MCF 10A (cell line): ENCODE results near the gene ACER1. TPM values are rescaled to one million over a fixed set of nuclear protein-coding genes. Genes with fewer than 3 reads are reported as not detected.

ENCODE experiments used
- BruUV-seq: library from RNA; stranded (reverse); fragments of 400-500 nt; replicated peaks from 2 replicates; lab custom pipeline; 2021; lab: Mats Ljungman, UMichigan
- CTCF ChIA-PET: fragments of 300-600 bp; sonication (Branson Sonifier 250); formaldehyde crosslinking; extraction: SDS; loops from one replicate; lab custom pipeline; 2021; ENCODE audit warnings: antibody characterized with exemption, inconsistent platforms; lab: Yijun Ruan, JAX
- POLR2A ChIA-PET: fragments of 300-600, 350-650 bp; sonication (Branson Sonifier 250); formaldehyde crosslinking; extraction: SDS; loops from one replicate; lab custom pipeline; 2020; ENCODE audit warnings: antibody characterized with exemption, inconsistent platforms; lab: Yijun Ruan, JAX
- DNase-seq: peaks from one replicate; pipeline ENCODE4 v3.0.0-alpha.2; 2018; ENCODE audit not compliant: unreplicated experiment
- H3K27ac Mint-ChIP-seq: one replicate; pipeline ENCODE4 v1.8.0; 2022; ENCODE audit warnings: mild to moderate bottlenecking, low read depth, mixed read lengths; ENCODE audit not compliant: unreplicated experiment
- H3K27me3 Mint-ChIP-seq: one replicate; pipeline ENCODE4 v1.8.0; 2022; ENCODE audit warnings: mixed read lengths; ENCODE audit not compliant: insufficient read depth, unreplicated experiment
- H3K36me3 Mint-ChIP-seq: one replicate; pipeline ENCODE4 v1.8.0; 2022; ENCODE audit warnings: mild to moderate bottlenecking, moderate library complexity, mixed read lengths; ENCODE audit not compliant: insufficient read depth, unreplicated experiment
- H3K4me1 Mint-ChIP-seq: one replicate; pipeline ENCODE4 v1.8.0; 2022; ENCODE audit warnings: mixed read lengths; ENCODE audit not compliant: insufficient read depth, unreplicated experiment
- H3K4me3 Mint-ChIP-seq: one replicate; pipeline ENCODE4 v1.8.0; 2022; ENCODE audit warnings: mild to moderate bottlenecking, moderate library complexity, mixed read lengths; ENCODE audit not compliant: unreplicated experiment
- H3K9me3 Mint-ChIP-seq: one replicate; pipeline ENCODE4 v1.8.0; 2022; ENCODE audit warnings: mixed read lengths; ENCODE audit not compliant: unreplicated experiment
- intact Hi-C: fragments of 100-400 bp; cut with micrococcal nuclease; formaldehyde crosslinking; loops from 2 replicates; pipeline ENCODE4 v1.14.1; 2022
- total RNA-seq: library from RNA; stranded (reverse); gene quantifications from 2 replicates; pipeline ENCODE4 v1.2.3, GENCODE V29; 2022
- TF ChIP-seq, protein P1 (sequence below): fragments of 200-600 bp; IDR thresholded peaks from one replicate; pipeline ENCODE4 v1.8.0; 2022; ENCODE audit warnings: antibody characterized with exemption, mild to moderate bottlenecking; ENCODE audit not compliant: unreplicated experiment

The ACER1 gene
- total RNA-seq, 1 experiment from 2014 or later, result not detected

DNA sequence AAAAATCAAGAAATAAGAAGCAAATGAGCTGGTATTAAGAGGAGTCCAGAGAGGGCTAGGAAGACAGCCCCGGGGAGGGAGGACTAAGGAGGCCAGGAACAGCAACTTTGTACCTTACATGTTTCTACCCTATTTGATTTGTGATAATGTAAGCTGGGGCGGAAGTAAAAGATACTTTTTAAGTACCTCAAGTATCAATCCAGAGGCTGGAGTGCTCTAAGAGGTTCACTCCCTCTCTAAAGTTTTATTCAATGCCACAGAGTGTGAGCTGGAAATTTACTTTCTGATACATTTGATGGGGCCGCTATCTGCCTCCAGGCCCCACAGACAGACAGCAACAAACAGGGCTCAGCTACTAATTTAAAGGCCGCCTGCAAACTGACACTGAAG lies 65.0 kb downstream of the ACER1 start:
- H3K9me3 Mint-ChIP-seq, result no peaks in the 10 kb centered on the region
- peak overlapping the region; percentile 42 for H3K27ac Mint-ChIP-seq
- TF ChIP-seq, protein P1, sequence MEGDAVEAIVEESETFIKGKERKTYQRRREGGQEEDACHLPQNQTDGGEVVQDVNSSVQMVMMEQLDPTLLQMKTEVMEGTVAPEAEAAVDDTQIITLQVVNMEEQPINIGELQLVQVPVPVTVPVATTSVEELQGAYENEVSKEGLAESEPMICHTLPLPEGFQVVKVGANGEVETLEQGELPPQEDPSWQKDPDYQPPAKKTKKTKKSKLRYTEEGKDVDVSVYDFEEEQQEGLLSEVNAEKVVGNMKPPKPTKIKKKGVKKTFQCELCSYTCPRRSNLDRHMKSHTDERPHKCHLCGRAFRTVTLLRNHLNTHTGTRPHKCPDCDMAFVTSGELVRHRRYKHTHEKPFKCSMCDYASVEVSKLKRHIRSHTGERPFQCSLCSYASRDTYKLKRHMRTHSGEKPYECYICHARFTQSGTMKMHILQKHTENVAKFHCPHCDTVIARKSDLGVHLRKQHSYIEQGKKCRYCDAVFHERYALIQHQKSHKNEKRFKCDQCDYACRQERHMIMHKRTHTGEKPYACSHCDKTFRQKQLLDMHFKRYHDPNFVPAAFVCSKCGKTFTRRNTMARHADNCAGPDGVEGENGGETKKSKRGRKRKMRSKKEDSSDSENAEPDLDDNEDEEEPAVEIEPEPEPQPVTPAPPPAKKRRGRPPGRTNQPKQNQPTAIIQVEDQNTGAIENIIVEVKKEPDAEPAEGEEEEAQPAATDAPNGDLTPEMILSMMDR, result no peak
- no peak for DNase-seq
- ChIA-PET POLR2A (interaction anchor here (0.9 kb wide), 1 partner anchor 9 kb away, joined by 3 read pairs; no protein-coding TSS in a partner anchor), CTCF (no interaction called here)
- peaks cover 61% of the 10 kb centered on the region for H3K36me3 Mint-ChIP-seq
- H3K4me3 Mint-ChIP-seq, result no peak overlapping the region
- BruUV-seq, result no TSS peak
- H3K27me3 Mint-ChIP-seq, result no peaks in the 10 kb centered on the region
- intact Hi-C loops, result no loop called here
- H3K4me1 Mint-ChIP-seq, result peaks cover 22% of the 10 kb centered on the region

GRCh38 chr19:6267552-6268381 lies 65.6 kb downstream of the ACER1 start:
- Mint-ChIP-seq H3K27ac (peak overlapping the region; percentile 42), H3K27me3 (no peaks in the 10 kb centered on the region), H3K9me3 (no peaks in the 10 kb centered on the region), H3K4me3 (no peak overlapping the region), H3K4me1 (peaks cover 16% of the 10 kb centered on the region), H3K36me3 (peaks cover 61% of the 10 kb centered on the region)
- ChIA-PET CTCF (interaction anchor here (0.5 to 0.9 kb wide), 3 partner anchors 11 to 153 kb away, joined by 3 to 6 read pairs (median 3); no protein-coding TSS in a partner anchor), POLR2A (interaction anchor here (0.9 kb wide), 1 partner anchor 9 kb away, joined by 3 read pairs; no protein-coding TSS in a partner anchor)
- TF ChIP-seq, protein P1, result no peak
- DNase-seq, result no peak
- BruUV-seq, result no TSS peak
- intact Hi-C loops, result no loop called here

DNA sequence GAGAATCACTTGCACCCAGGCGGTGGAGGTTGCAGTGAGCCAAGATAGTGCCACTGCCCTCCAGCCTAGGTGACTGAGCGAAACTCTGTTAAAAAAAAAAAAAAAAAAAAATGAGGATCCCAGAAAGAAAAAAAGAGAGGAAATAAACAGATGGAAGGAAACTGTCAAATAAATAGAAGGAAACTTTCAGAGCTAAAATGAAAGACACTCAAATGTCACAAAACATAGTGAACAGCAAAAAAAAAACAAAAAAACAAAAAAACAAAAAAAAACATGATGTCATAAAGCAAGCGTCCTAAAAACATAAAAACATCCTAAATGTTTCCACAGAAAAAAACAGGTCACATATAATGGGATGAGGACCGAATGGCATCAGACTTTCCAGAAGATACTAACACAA lies 68.6 kb downstream of the ACER1 start:
- no peaks in the 10 kb centered on the region for H3K4me1 Mint-ChIP-seq
- no peaks in the 10 kb centered on the region for H3K27me3 Mint-ChIP-seq
- no peak overlapping the region for H3K4me3 Mint-ChIP-seq
- no peak overlapping the region for H3K27ac Mint-ChIP-seq
- BruUV-seq, result no TSS peak
- intact Hi-C loops, result no loop called here
- POLR2A ChIA-PET, result no interaction called here
- H3K9me3 Mint-ChIP-seq, result no peaks in the 10 kb centered on the region
- peaks cover 71% of the 10 kb centered on the region for H3K36me3 Mint-ChIP-seq
- TF ChIP-seq, protein P1, result no peak
- CTCF ChIA-PET, result no interaction called here
- DNase-seq, result no peak

DNA sequence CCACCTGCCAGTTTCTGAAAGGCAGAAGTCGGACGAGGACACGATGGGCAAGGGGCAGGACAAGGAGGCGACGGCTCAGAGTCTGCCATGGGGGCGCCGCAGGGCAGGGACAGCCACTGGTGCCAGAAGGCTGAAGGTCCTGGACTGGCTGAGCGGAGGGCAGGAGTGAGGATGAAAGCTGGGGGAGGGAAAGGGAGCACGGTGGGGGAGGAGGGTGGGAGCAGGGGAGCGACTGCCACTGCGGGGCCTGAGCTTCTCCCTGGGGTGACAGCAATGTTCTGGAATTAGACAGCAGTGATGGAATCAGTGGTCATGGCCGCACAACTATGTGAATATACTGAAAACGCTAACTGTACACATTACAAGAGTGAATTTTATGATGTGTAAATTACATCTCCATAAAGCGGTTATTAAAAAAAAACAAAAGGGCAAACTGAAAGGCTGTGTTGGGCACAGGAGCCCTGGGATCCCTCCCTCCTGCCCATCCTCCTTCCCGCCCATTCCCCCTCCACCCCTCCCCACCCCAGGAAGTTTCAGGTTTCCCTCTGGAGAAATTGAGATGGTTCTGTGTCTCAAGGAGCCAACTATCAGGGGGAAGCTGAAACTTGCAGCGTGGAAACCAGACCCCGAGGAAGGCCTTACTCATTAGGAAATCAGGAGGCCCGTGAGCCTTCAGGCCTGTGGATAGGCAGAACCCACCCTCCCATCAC lies 69.5 kb downstream of the ACER1 start:
- intact Hi-C loops, result no loop called here
- BruUV-seq, result no TSS peak
- H3K4me3 Mint-ChIP-seq, result no peak overlapping the region
- peaks cover 72% of the 10 kb centered on the region for H3K36me3 Mint-ChIP-seq
- TF ChIP-seq, protein P1, result no peak
- ChIA-PET CTCF (no interaction called here), POLR2A (no interaction called here)
- H3K9me3 Mint-ChIP-seq, result no peaks in the 10 kb centered on the region
- no peaks in the 10 kb centered on the region for H3K27me3 Mint-ChIP-seq
- DNase-seq, result no peak
- no peak overlapping the region for H3K27ac Mint-ChIP-seq
- H3K4me1 Mint-ChIP-seq, result no peaks in the 10 kb centered on the region
